GM18508 (cell line): ENCODE data around the gene FARP2.
"Not testable (repeated sequence)": the region's sequence is repeated elsewhere in the genome, so short reads cannot be mapped to it uniquely, and the experiment has no call there.

Source experiments
- ATAC-seq: cut with Tn5 transposase; IDR thresholded peaks from one replicate; pipeline ENCODE4 v1.9.1; 2021; ENCODE audit warnings: moderate number of reproducible peaks; ENCODE audit not compliant: insufficient read depth, unreplicated experiment

Gene FARP2, protein sequence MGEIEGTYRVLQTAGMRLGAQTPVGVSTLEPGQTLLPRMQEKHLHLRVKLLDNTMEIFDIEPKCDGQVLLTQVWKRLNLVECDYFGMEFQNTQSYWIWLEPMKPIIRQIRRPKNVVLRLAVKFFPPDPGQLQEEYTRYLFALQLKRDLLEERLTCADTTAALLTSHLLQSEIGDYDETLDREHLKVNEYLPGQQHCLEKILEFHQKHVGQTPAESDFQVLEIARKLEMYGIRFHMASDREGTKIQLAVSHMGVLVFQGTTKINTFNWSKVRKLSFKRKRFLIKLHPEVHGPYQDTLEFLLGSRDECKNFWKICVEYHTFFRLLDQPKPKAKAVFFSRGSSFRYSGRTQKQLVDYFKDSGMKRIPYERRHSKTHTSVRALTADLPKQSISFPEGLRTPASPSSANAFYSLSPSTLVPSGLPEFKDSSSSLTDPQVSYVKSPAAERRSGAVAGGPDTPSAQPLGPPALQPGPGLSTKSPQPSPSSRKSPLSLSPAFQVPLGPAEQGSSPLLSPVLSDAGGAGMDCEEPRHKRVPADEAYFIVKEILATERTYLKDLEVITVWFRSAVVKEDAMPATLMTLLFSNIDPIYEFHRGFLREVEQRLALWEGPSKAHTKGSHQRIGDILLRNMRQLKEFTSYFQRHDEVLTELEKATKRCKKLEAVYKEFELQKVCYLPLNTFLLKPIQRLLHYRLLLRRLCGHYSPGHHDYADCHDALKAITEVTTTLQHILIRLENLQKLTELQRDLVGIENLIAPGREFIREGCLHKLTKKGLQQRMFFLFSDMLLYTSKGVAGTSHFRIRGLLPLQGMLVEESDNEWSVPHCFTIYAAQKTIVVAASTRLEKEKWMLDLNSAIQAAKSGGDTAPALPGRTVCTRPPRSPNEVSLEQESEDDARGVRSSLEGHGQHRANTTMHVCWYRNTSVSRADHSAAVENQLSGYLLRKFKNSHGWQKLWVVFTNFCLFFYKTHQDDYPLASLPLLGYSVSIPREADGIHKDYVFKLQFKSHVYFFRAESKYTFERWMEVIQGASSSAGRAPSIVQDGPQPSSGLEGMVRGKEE

GRCh38 chr2:241355983-241356870 lies at the start of gene FARP2:
Gene FARP2, plus strand, starts transcription at chr2:241356285. Its CDS starts 16,823 bp downstream, at chr2:241373108.
- peak; percentile 45 for ATAC-seq

- ATAC-seq: no peak
These were observed 49.0 kb upstream of the FARP2 start for GRCh38 chr2:241307055-241307454.

- ATAC-seq: no peak
These were observed 47.8 kb upstream of the FARP2 start for GRCh38 chr2:241308267-241308666.

- ATAC-seq: no peak
These were observed 47.1 kb upstream of the FARP2 start for GRCh38 chr2:241308832-241309500.

- ATAC-seq: no peak
These were observed 46.4 kb upstream of the FARP2 start for GRCh38 chr2:241309684-241310117.

GRCh38 chr2:241310917-241311566 lies 45.0 kb upstream of the FARP2 start:
- no peak for ATAC-seq

GRCh38 chr2:241312082-241312481 lies 44.0 kb upstream of the FARP2 start:
- ATAC-seq: no peak

DNA sequence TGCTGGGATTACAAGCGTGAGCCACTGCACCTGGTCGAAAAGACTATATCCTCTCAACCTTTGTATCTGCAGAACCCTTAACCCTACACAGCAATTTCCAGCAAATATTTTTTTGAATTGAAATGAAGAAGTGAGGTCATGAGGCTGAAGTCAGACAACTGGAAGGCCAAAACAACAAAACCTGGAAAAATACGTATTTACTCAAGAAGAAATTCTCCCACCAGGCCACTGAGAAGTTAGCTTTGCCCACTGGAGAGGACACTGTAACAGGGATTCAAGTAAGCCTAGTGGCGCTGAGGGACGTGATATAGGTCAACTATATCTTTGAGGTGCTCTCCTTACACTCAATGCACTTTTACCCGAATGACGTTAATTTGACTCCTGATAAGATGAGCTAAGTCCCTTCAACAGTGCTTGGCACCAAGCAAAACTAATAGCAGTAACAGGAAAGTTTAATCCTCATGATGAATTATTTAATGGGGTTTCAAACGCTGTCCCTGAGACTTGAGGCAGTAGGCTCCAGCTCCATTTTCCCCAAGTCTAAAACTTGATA lies 42.5 kb upstream of the FARP2 start:
- ATAC-seq: no peak

- ATAC-seq: no peak
These were observed 41.6 kb upstream of the FARP2 start for GRCh38 chr2:241314226-241315092.

GRCh38 chr2:241315093-241315878 lies 40.8 kb upstream of the FARP2 start, which contains the start of gene HDLBP:
Gene HDLBP, minus strand, starts transcription at chr2:241315672. Its CDS starts 48,803 bp downstream, at chr2:241266869.
- peak; percentile 55 for ATAC-seq

DNA sequence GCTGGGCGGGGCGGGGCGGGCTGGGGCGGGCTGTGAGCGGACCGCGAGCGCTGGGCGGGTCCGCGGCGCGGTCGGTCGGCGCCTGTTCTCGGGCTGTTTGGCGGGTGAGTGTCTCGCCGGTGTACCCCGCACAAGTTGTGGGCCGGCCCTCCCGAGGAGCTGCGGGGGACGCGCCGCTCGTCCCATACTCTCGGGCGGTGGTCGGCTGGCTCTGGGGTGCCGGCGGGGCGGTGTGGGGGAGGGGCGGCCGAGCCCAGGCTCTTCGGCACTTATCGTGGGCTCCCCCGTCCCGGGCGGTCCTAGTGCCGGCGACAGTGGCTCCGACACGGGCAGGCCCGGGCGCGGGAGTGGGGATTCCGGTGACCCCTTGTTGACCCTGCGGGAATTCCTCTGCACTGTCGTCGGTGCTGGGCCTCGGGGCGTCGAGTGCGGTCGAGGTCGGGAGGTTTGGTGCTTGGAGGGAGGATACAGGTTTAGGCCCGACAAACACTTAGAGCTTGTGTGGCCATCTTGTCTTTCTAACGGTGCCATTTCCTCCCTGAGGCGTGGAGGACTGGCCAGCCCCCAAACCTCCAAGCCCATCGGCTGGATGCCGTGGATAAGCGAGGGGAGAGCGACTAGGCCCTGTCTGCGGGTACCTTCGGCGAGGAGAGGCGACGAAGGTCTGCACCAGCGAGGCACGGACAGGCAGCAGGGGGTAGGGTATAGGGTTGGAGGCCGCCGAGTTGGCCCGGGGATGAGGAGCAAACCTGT lies 40.0 kb upstream of the FARP2 start, which contains the start of gene SEPTIN2:
Gene SEPTIN2, plus strand, starts transcription at position 47 of the 753 bp plus-strand sequence. CDS start 8,308 bp downstream, outside the sequence.
- no peak for ATAC-seq

- no peak for ATAC-seq
These were observed 39.3 kb upstream of the FARP2 start for GRCh38 chr2:241316825-241317224.

GRCh38 chr2:241317391-241317790 lies 38.7 kb upstream of the FARP2 start:
- no peak for ATAC-seq

DNA sequence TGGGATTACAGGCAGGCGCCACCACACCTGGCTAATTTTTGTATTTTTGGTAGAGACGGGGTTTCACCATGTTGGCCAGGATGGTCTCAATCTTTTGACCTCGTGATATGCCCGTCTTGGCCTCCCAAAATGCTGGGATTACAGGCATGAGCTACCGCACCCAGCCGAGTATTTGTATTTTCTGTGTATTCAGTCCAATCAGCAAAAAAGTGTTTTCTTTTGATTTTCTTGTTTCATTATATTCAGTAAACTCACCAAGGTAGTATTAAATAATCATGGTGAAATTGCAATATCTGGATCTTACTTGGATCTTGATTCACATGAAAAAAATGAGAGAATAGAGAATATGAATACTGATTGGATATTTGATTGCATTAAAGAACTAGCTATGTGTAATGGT lies 37.3 kb upstream of the FARP2 start:
- ATAC-seq: not testable (repeated sequence)

GRCh38 chr2:241320394-241320793 lies 35.7 kb upstream of the FARP2 start:
- ATAC-seq: no peak

DNA sequence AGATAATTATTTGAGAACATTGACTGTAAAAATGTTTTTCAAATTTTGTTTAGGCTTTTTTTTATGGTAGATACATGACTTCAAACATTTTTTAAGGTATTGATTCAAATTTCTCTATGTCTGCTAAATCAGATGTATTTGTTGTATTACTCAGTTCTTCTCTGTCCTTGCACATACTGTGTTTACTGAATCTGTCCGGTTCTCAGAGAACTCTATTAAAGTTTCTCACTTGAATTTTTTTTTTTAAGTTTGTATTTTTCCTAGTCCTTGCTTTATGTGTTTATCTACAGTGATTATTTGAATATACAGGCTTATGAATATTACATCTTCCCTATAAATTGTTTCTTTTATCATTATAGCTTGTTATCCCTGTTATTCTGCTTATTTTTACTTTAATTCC lies 35.1 kb upstream of the FARP2 start:
- ATAC-seq: no peak
